Cardiac muscle cell (in vitro differentiated cells and primary cell): ENCODE measurements around the gene ALPK3. TPM values are rescaled to one million over a fixed set of nuclear protein-coding genes. Genes with fewer than 3 reads are reported as not detected.

ENCODE experiments used
- DNase-seq, 2 donors: peaks; one replicate each; pipeline versions ENCODE4 v3.0.0 to v3.0.0-alpha.2; 2010 to 2017; ENCODE audit warnings: low read depth in 1 of 2, low spot score in 1 of 2
- H3K27ac ChIP-seq: fragments of 200-600 bp; sonication (generic); 2 replicates; pipeline ENCODE4 v1.5.1; 2016
- H3K27me3 ChIP-seq: fragments of 200-600 bp; sonication (generic); 2 replicates; pipeline ENCODE4 v1.6.0; 2016; ENCODE audit warnings: control low read depth
- H3K36me3 ChIP-seq: fragments of 200-600 bp; sonication (generic); 2 replicates; pipeline ENCODE4 v1.5.1; 2016; ENCODE audit warnings: control low read depth
- H3K4me1 ChIP-seq: fragments of 200-600 bp; sonication (generic); 2 replicates; pipeline ENCODE4 v1.8.1; 2017; ENCODE audit warnings: low read depth, mild to moderate bottlenecking, mixed run types
- H3K4me3 ChIP-seq: fragments of 200-600 bp; sonication (generic); 2 replicates; pipeline ENCODE4 v1.5.1; 2016; ENCODE audit warnings: mild to moderate bottlenecking
- H3K9me3 ChIP-seq: fragments of 200-600 bp; sonication (generic); 2 replicates; pipeline ENCODE4 v1.5.1; 2017; ENCODE audit warnings: low read depth, mild to moderate bottlenecking, control low read depth
- polyA plus RNA-seq: library from polyadenylated mRNA; unstranded; fragments of >200 nt; fragmentation: Nextera tagmentation; extraction: Ambion mirVana; gene quantifications from 2 replicates; pipeline ENCODE4 v1.2.1, GENCODE V29; 2016
- total RNA-seq: library from RNA; depleted of rRNA; stranded (reverse); fragments of >200 nt; gene quantifications from 2 replicates; pipeline ENCODE4 v1.2.3, GENCODE V29; 2016
- TF ChIP-seq, protein P1 (sequence below): IDR thresholded peaks from 2 replicates; pipeline ENCODE4 v1.5.1; 2012; ENCODE audit warnings: low read depth, mild to moderate bottlenecking, low read length

The ALPK3 gene
- total and polyA plus RNA-seq, 2 experiments from 2014 or later, result 16.6 to 52.1 TPM

DNA sequence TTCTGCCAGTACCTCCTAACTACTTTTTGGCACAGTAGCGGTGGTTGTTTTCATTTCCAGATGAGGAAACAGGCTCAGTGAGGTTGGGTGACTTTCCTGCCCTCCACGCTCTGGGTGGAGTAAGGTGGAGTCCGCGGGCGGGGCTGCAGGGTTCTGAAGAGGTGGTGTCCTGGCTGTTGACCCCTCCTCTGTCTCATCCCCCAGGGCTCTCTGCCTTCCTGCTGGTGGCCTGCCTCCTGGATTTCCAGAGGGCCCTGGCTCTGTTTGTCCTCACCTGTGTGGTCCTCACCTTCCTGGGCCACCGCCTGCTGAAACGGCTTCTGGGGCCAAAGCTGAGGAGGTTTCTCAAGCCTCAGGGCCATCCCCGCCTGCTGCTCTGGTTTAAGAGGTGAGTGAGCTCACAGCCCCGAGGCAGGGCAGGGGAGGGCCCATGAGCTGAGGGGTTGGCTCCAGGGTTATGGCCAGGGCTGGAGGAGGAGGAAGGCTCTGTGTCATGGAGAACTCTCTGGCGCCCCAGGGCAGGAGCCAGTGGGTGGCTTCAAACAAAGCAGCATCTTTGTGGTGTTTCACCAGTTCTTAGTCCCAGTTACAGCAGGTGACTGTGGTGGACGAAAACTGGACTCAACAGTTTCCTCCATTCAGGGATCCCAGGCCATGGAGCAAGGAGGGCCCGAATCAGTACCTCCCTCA lies 77.7 kb downstream of the ALPK3 start:
- TF ChIP-seq, protein P1, sequence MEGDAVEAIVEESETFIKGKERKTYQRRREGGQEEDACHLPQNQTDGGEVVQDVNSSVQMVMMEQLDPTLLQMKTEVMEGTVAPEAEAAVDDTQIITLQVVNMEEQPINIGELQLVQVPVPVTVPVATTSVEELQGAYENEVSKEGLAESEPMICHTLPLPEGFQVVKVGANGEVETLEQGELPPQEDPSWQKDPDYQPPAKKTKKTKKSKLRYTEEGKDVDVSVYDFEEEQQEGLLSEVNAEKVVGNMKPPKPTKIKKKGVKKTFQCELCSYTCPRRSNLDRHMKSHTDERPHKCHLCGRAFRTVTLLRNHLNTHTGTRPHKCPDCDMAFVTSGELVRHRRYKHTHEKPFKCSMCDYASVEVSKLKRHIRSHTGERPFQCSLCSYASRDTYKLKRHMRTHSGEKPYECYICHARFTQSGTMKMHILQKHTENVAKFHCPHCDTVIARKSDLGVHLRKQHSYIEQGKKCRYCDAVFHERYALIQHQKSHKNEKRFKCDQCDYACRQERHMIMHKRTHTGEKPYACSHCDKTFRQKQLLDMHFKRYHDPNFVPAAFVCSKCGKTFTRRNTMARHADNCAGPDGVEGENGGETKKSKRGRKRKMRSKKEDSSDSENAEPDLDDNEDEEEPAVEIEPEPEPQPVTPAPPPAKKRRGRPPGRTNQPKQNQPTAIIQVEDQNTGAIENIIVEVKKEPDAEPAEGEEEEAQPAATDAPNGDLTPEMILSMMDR, result no peak
- DNase-seq, result no peak
- H3K27me3 ChIP-seq, result no peaks in the 10 kb centered on the region
- H3K9me3 ChIP-seq, result no peaks in the 10 kb centered on the region
- no peaks in the 10 kb centered on the region for H3K4me1 ChIP-seq
- no peak overlapping the region for H3K27ac ChIP-seq
- H3K36me3 ChIP-seq, result no peaks in the 10 kb centered on the region
- H3K4me3 ChIP-seq, result no peak overlapping the region

GRCh38 chr15:84898761-84899160 lies 81.6 kb downstream of the ALPK3 start:
- peaks cover under 1% of the 10 kb centered on the region for H3K4me1 ChIP-seq
- TF ChIP-seq, protein P1, result no peak
- H3K4me3 ChIP-seq, result no peak overlapping the region
- H3K27ac ChIP-seq, result no peak overlapping the region
- DNase-seq, result no peak
- H3K36me3 ChIP-seq, result no peaks in the 10 kb centered on the region
- H3K9me3 ChIP-seq, result no peaks in the 10 kb centered on the region
- no peaks in the 10 kb centered on the region for H3K27me3 ChIP-seq

GRCh38 chr15:84899750-84900149 lies 82.6 kb downstream of the ALPK3 start:
- Histone ChIP-seq H3K36me3 (no peaks in the 10 kb centered on the region), H3K27ac (no peak overlapping the region), H3K4me1 (peaks cover 11% of the 10 kb centered on the region), H3K27me3 (no peaks in the 10 kb centered on the region), H3K9me3 (no peaks in the 10 kb centered on the region), H3K4me3 (no peak overlapping the region)
- DNase-seq, result no peak
- TF ChIP-seq, protein P1, result no peak

DNA sequence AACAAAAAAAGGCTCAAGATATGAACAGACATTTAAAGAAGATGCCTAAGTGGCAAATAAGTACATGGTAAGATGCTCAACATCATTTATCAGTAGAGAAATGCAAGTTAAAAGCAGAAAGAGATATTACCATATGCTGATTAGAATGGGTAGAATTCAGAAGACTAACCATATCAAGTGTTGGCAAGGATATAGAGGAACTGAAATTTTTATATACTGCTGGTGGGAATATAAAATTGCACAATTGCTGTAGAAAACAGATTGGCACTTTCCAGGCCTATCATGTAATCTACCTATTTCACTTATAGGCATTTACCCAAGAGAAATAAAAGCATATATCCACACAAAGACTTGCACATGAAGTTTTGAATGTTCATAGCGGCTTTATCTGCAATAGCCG lies 84.4 kb downstream of the ALPK3 start:
- Histone ChIP-seq H3K27me3 (no peaks in the 10 kb centered on the region), H3K36me3 (no peaks in the 10 kb centered on the region), H3K27ac (no peak overlapping the region), H3K4me1 (peaks cover 12% of the 10 kb centered on the region), H3K9me3 (no peaks in the 10 kb centered on the region), H3K4me3 (no peak overlapping the region)
- DNase-seq, result no peak
- TF ChIP-seq, protein P1, result no peak

GRCh38 chr15:84903751-84904150 lies 86.6 kb downstream of the ALPK3 start:
- Histone ChIP-seq H3K4me3 (no peak overlapping the region), H3K27ac (peak overlapping the region; percentile 89), H3K27me3 (no peaks in the 10 kb centered on the region), H3K4me1 (peaks cover 17% of the 10 kb centered on the region), H3K9me3 (no peaks in the 10 kb centered on the region), H3K36me3 (no peaks in the 10 kb centered on the region)
- DNase-seq, result no peak
- TF ChIP-seq, protein P1, result no peak
